GM10248 (cell line): ENCODE data around the gene ATP2B3.

Experiments used
- CTCF ChIA-PET: fragments of 300-600 bp; sonication (Branson Sonifier 250); formaldehyde crosslinking; extraction: SDS; loops from one replicate; lab custom pipeline; 2021; ENCODE audit warnings: antibody characterized with exemption; lab: Yijun Ruan, JAX
- POLR2A ChIA-PET: fragments of 350-650 bp; sonication (Branson Sonifier 250); formaldehyde crosslinking; extraction: SDS; loops from one replicate; lab custom pipeline; 2020; ENCODE audit warnings: antibody characterized with exemption; lab: Yijun Ruan, JAX
- DNase-seq: peaks from one replicate; pipeline ENCODE4 v3.0.0; 2012; ENCODE audit errors: extremely low spot score
- TF ChIP-seq, protein P1 (sequence below): IDR thresholded peaks from 2 replicates; pipeline ENCODE4 v1.5.1; 2012; ENCODE audit warnings: mild to moderate bottlenecking, low read depth; ENCODE audit errors: extremely low read depth, missing control alignments, control extremely low read depth

The ATP2B3 gene

GRCh38 chrX:153486171-153486570, 31.3 kb upstream of the ATP2B3 start:
- TF ChIP-seq, protein P1, sequence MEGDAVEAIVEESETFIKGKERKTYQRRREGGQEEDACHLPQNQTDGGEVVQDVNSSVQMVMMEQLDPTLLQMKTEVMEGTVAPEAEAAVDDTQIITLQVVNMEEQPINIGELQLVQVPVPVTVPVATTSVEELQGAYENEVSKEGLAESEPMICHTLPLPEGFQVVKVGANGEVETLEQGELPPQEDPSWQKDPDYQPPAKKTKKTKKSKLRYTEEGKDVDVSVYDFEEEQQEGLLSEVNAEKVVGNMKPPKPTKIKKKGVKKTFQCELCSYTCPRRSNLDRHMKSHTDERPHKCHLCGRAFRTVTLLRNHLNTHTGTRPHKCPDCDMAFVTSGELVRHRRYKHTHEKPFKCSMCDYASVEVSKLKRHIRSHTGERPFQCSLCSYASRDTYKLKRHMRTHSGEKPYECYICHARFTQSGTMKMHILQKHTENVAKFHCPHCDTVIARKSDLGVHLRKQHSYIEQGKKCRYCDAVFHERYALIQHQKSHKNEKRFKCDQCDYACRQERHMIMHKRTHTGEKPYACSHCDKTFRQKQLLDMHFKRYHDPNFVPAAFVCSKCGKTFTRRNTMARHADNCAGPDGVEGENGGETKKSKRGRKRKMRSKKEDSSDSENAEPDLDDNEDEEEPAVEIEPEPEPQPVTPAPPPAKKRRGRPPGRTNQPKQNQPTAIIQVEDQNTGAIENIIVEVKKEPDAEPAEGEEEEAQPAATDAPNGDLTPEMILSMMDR: no peak
- ChIA-PET CTCF (no interaction called here), POLR2A (no interaction called here)
- no peak for DNase-seq

DNA sequence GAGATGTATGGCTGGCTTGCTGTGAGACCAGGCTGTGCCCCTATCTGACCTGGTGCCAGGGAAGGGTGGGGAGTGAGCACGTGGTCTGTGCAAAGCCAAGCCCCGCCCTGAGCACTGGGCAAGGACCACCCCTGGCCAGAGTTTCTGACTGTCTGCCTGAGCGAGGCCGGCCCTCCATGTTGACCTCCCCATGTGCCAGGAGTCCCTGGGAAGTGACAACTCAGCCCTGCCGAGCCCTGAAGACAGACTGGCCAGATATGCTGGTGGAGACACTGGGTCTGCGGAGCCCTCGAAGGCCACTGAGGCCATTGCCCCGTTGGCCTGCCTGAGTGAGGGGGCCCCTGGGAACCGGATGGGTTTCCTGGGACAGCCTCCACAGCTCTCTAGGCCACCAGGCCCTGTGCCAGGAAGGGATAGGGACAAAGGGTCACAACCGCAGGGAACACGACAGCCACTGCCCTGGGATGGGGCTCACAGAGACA, 29.8 kb upstream of the ATP2B3 start:
- ChIA-PET CTCF (no interaction called here), POLR2A (no interaction called here)

GRCh38 chrX:153488231-153488914, 29.1 kb upstream of the ATP2B3 start:
- DNase-seq: no peak
- ChIA-PET POLR2A (no interaction called here), CTCF (interaction anchor here (2.2 kb wide), 1 partner anchor 18 kb away, joined by 6 read pairs; the partner anchor contains the start of gene HAUS7)
- TF ChIP-seq, protein P1: no peak

More for the DNA sequence above, 29.8 kb upstream of the ATP2B3 start:
- TF ChIP-seq, protein P1: no peak
- no peak for DNase-seq

GRCh38 chrX:153490217-153490930, 27.1 kb upstream of the ATP2B3 start:
- TF ChIP-seq, protein P1: no peak
- DNase-seq: no peak
- ChIA-PET CTCF (interaction anchor here (2.2 to 2.7 kb wide), 2 partner anchors 16 to 20 kb away, joined by 6 to 9 read pairs; partner anchors contain the start of gene HAUS7), POLR2A (no interaction called here)

GRCh38 chrX:153491351-153491914, 26.0 kb upstream of the ATP2B3 start:
- TF ChIP-seq, protein P1: no peak
- POLR2A ChIA-PET: no interaction called here
- CTCF ChIA-PET: interaction anchor here (2.7 kb wide), 1 partner anchor 15 kb away, joined by 9 read pairs; no protein-coding TSS in a partner anchor
- no peak for DNase-seq

- DNase-seq: no peak
- TF ChIP-seq, protein P1: no peak
- POLR2A ChIA-PET: no interaction called here
- CTCF ChIA-PET: interaction anchor here (2.7 kb wide), 1 partner anchor 15 kb away, joined by 9 read pairs; no protein-coding TSS in a partner anchor
These were observed 25.5 kb upstream of the ATP2B3 start for GRCh38 chrX:153491918-153492317.
